22Rv1 (cell line): ENCODE results near the gene SLC2A9.

Experiments
- H3K27ac ChIP-seq: fragments of 450-650 bp; 2 replicates; pipeline ENCODE4 v1.5.1; 2017
- ZFX ChIP-seq: fragments of 450-650 bp; IDR thresholded peaks from 2 replicates; pipeline ENCODE4 v1.6.1; 2017; ENCODE audit warnings: antibody characterized with exemption, borderline replicate concordance
- TF ChIP-seq, protein P1 (sequence below): fragments of 450-650 bp; IDR thresholded peaks from 2 replicates; pipeline ENCODE4 v1.5.1; 2017; ENCODE audit warnings: mild to moderate bottlenecking

The SLC2A9 gene

DNA sequence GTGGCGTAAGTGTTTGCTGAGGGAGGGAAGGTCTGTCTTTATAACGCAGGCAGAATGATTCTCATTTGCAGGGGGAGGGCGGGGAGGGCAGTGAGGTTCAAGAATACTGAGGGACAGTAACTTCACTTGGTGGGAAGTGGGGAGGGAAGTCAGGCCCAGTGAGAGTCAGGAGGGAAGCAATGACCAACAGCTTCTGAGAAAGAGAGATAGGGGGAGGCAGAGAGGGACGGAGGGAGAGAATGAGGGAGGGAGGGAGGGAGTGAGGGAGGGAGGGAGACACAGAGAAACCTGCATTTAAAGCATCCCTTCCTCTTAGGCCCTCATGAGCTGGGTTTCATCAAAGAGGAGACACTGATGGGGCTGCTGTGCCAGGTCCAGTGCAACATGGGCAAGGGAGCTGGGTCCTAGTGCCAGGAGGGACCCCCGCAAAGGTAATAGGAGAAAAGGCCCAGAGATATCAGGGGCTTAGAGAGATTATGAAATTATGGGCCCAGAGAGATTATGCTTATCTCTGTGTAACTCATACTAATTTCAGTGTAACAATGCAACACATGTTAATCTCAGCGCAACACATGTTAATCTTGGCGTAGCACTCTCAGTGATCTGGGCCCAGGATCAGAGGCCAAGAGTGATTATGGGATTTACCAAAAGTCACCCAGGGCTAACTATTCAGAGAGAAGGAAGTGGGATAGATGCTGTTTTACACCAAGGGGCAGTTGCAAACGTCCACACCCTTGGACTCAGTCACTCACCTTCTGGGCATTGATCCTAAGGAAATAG, 127.8 kb downstream of the SLC2A9 start:
- TF ChIP-seq, protein P1, sequence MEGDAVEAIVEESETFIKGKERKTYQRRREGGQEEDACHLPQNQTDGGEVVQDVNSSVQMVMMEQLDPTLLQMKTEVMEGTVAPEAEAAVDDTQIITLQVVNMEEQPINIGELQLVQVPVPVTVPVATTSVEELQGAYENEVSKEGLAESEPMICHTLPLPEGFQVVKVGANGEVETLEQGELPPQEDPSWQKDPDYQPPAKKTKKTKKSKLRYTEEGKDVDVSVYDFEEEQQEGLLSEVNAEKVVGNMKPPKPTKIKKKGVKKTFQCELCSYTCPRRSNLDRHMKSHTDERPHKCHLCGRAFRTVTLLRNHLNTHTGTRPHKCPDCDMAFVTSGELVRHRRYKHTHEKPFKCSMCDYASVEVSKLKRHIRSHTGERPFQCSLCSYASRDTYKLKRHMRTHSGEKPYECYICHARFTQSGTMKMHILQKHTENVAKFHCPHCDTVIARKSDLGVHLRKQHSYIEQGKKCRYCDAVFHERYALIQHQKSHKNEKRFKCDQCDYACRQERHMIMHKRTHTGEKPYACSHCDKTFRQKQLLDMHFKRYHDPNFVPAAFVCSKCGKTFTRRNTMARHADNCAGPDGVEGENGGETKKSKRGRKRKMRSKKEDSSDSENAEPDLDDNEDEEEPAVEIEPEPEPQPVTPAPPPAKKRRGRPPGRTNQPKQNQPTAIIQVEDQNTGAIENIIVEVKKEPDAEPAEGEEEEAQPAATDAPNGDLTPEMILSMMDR, result no peak
- TF ChIP-seq ZFX, result no peak
- H3K27ac ChIP-seq, result no peak overlapping the region

DNA sequence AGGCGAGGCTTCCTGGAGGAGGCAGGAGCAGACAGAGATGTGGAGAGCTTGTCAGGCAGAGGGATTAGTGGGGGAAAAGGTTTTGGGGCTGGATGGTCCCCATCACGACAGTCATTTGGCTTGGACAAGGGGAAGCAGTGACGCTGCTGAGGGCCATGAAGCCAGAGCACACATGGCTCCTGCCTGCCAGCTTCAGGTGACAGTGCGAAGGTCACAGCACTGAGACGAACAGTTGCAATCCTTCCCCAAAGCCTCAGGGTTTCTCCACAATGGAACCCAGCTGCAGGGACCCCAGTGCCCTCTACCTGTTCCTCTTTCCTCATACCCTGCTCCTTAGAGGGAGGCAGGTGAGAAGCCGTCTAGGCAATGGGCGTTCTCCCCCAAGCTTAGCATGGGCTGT, 129.6 kb downstream of the SLC2A9 start:
- H3K27ac ChIP-seq, result no peak overlapping the region
- TF ChIP-seq, protein P1, result no peak
- TF ChIP-seq ZFX, result no peak

DNA sequence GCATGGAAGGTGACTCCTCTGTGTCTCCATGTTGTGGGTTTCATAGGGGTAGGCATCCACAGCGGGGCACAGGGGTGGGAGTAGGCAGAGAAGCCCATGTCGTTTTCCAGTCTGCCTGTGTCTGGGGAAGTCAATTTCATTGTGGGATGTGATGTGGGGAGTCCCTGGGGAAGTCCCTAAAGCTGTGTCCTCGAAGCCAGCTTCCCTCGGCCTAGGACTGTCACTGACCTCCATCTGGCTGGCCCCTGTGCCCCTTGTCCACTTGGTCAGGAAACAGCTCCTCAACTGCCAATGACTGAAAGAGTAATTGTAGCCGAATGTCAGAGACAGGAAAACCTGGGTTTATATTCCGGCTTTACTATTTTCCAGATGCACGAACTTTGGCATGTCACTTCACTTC, 130.2 kb downstream of the SLC2A9 start:
- TF ChIP-seq ZFX, result no peak
- TF ChIP-seq, protein P1, result no peak
- H3K27ac ChIP-seq, result no peak overlapping the region

DNA sequence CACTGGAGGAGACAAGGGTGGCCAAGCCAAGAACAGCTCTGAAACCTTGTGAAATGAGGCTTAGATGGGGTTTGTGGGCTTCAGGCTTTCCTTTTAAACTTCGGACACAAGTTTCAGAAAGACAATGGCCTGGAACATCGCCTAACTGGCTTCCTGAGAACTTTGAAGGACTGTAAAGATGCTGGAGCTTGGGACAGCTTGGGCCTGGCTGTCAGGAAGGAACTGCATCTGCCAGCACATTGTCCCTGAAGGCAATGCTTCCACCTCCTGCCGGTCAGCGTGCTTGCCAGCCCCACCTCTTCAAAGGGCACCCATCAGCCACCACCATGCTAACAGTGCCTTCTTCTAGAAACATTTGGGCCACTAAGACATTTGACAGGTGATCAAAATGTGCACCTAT, 132.0 kb downstream of the SLC2A9 start:
- TF ChIP-seq, protein P1, result no peak
- no peak for TF ChIP-seq ZFX
- H3K27ac ChIP-seq, result no peak overlapping the region

DNA sequence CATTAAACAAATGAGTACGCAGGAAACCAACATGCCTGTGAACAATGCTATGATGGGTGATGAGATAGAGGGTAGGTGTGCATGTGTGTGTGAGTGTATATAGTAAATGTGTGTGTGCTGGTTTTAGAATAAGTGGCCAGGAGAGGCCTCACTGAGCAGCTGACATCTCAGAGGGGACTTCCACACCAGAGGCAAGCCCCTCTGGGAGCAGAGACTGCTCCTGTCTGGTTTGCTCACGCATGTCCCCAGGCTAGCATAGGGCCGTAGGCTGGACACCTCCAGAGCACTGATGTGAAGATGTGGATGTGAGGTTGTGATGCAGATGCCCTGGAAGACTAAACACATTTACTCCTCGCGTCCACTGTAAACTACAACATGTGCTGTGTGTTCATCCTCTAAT, 135.3 kb downstream of the SLC2A9 start:
- TF ChIP-seq, protein P1, result no peak
- TF ChIP-seq ZFX, result no peak
- no peak overlapping the region for H3K27ac ChIP-seq

DNA sequence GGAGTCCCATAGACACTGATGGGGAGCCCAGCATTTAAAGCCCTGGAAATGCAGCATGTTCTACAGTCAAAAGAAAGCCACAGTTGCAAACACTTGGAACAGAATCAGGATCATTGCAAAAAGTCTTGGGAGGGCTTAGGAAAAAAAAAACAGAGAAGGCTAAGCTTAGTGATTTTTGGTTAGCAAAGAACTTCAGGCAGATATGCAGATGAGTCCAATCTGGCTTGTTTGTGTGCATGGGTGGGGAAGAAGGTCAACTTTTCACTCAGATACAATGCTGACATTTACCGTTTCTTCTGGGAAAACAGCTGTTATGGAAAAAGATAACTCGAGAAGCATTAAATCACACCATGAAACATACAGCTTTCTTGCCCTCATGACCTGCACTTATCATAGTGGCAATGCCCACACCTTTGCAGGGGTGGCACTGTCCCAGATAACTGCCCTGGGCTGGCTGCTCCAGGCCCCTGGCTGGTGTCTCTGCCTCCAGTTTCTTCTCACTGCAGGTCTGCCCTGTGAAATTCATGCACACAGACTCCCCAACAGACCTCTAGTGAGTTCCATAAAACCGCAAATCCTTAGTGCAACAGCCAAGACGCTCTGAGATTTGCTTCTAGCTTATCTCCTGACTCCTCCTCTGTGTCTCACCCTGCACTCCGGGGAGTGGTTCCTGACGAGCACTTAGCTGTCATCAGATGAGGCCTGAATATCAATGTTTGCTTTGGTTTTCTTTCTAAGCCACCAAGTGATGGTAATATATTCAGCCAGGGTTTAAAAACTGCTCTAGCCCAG, 140.7 kb downstream of the SLC2A9 start:
- TF ChIP-seq, protein P1, result no peak
- no peak for TF ChIP-seq ZFX
- H3K27ac ChIP-seq, result no peak overlapping the region

DNA sequence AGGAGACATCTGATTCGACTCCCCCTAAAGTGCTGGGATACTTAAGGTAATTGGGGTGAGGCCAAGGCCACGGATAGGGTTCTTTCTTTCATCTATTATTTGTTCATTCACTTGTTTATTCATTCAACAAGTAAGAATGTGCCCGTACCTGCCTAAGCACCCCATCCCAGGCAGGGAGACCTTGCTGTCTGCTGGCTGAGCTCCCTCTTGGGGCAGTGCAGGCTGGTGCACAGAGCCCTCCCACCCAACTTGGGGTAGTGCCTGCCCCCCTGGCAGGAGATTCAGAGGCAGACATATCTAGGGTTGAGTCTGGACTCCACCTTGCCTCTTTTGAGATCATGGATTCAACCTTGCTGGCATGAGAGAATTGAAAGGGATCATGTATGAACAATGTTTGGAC, 144.2 kb downstream of the SLC2A9 start:
- no peak overlapping the region for H3K27ac ChIP-seq
- TF ChIP-seq, protein P1, result no peak
- no peak for TF ChIP-seq ZFX
